K562 (cell line): ENCODE data around the gene IDI2. TPM values are rescaled to one million over a fixed set of nuclear protein-coding genes. Genes with fewer than 3 reads are reported as not detected.

Experiments used
- GTF2B ChIP-seq: IDR thresholded peaks from 2 replicates; pipeline ENCODE4 v1.6.1; 2011; ENCODE audit not compliant: insufficient read length; ENCODE audit errors: extremely low read depth
- MGA ChIP-seq: fragments of 450-650 bp; IDR thresholded peaks from 2 replicates; pipeline ENCODE4 v1.6.1; 2016; ENCODE audit warnings: mild to moderate bottlenecking, moderate library complexity
- RBFOX2 ChIP-seq: fragments of 200-400 bp; formaldehyde crosslinking; IDR thresholded peaks from 2 replicates; pipeline ENCODE4 v1.6.1; 2017; ENCODE audit warnings: low read depth, mild to moderate bottlenecking, low read length, moderate library complexity
- THAP7 ChIP-seq: fragments of 250-450 bp; sonication (Bioruptor Pico); IDR thresholded peaks from 2 replicates; pipeline ENCODE4 v1.5.0; 2021
- ZNF584 ChIP-seq: fragments of 200-800 bp; sonication (Bioruptor generic); IDR thresholded peaks from 2 replicates; pipeline ENCODE4 v1.6.1; 2016; ENCODE audit warnings: low read depth, mild to moderate bottlenecking, missing genetic modification characterization, missing compliant biosample characterization
- polyA plus RNA-seq, 8 experiments: library from polyadenylated mRNA; depleted of rRNA in 4 of 8; stranded (reverse) in 5 of 8; unstranded in 3 of 8; fragments of >200 nt; fragmentation: Nextera tagmentation in 2 of 8; fragmentation: Illumina TruSeq in 1 of 8; extraction: Ambion mirVana in 2 of 8; extraction: Trizol in 1 of 8; gene quantifications; 2 replicates each; pipeline versions ENCODE4 v1.2.1 to v1.2.3, GENCODE V29; 2011 to 2014; ENCODE audit warnings: inconsistent platforms in 1 of 8, missing spikeins in 1 of 8
- total RNA-seq, 7 experiments: library from RNA; depleted of rRNA in 6 of 7; stranded (reverse); fragments of >200 nt in 6 of 7; fragmentation: Illumina TruSeq in 2 of 7; extraction: Trizol in 2 of 7; gene quantifications; 2 replicates each; pipeline versions ENCODE4 v1.2.1 to v1.2.3, GENCODE V29; 2011 to 2021; ENCODE audit warnings: low replicate concordance in 1 of 7

The IDI2 gene
- total and polyA plus RNA-seq, 9 of the 15 experiments (the other 6 are each of a cell fraction or from before 2014, with no cell fraction given), result not detected

GRCh38 chr10:1020460-1020859 lies 5.2 kb downstream of the IDI2 start (continued):
- TF ChIP-seq RBFOX2 (no peak), MGA (no peak), ZNF584 (CRISPR knock-in tag) (no peak), GTF2B (no peak), THAP7 (CRISPR knock-in tag) (no peak)
